HG03175 (cell line): Measurements from ENCODE around the gene DHRS12.
"Not testable (repeated sequence)": the region's sequence is repeated elsewhere in the genome, so short reads cannot be mapped to it uniquely, and the experiment has no call there.

ENCODE experiments used
- ATAC-seq: cut with Tn5 transposase; IDR thresholded peaks from one replicate; pipeline ENCODE4 v1.9.1; 2021; ENCODE audit warnings: mild to moderate bottlenecking, moderate library complexity; ENCODE audit not compliant: unreplicated experiment

DHRS12 gene

GRCh38 chr13:51828730-51829567, 25.0 kb upstream of the DHRS12 start:
- no peak for ATAC-seq

GRCh38 chr13:51827254-51827653, 23.3 kb upstream of the DHRS12 start:
- ATAC-seq, result no peak

GRCh38 chr13:51826606-51827005, 22.6 kb upstream of the DHRS12 start:
- ATAC-seq, result no peak

- ATAC-seq, result no peak
Observed at GRCh38 chr13:51825681-51826254, 21.8 kb upstream of the DHRS12 start.

GRCh38 chr13:51825165-51825592, 21.2 kb upstream of the DHRS12 start:
- no peak for ATAC-seq

GRCh38 chr13:51824712-51825111, 20.7 kb upstream of the DHRS12 start:
- ATAC-seq, result not testable (repeated sequence)

GRCh38 chr13:51823863-51824262, 19.9 kb upstream of the DHRS12 start:
- ATAC-seq, result no peak

- ATAC-seq, result no peak
Observed at GRCh38 chr13:51823359-51823758, 19.4 kb upstream of the DHRS12 start.

GRCh38 chr13:51822106-51822815, 18.3 kb upstream of the DHRS12 start:
- ATAC-seq, result no peak

GRCh38 chr13:51821606-51822005, 17.6 kb upstream of the DHRS12 start:
- no peak for ATAC-seq

GRCh38 chr13:51820016-51820597, 16.1 kb upstream of the DHRS12 start:
- ATAC-seq, result no peak

- ATAC-seq, result no peak
Observed at GRCh38 chr13:51819544-51819943, 15.6 kb upstream of the DHRS12 start.

- no peak for ATAC-seq
Observed at GRCh38 chr13:51818781-51819511, 15.0 kb upstream of the DHRS12 start.

- ATAC-seq, result no peak
Observed at GRCh38 chr13:51818276-51818675, 14.3 kb upstream of the DHRS12 start.

- ATAC-seq, result no peak
Observed at GRCh38 chr13:51817717-51818116, 13.8 kb upstream of the DHRS12 start.

GRCh38 chr13:51816604-51817249, 12.8 kb upstream of the DHRS12 start:
- no peak for ATAC-seq

- ATAC-seq, result no peak
Observed at GRCh38 chr13:51815848-51816247, 11.9 kb upstream of the DHRS12 start.

- peak; percentile 90 for ATAC-seq
Observed at GRCh38 chr13:51814825-51815650, 11.1 kb upstream of the DHRS12 start.

GRCh38 chr13:51814071-51814470, 10.1 kb upstream of the DHRS12 start:
- no peak for ATAC-seq
